Neuronal stem cell (in vitro differentiated cells): ENCODE results near the gene NEB.

ENCODE experiments used
- DNase-seq: peaks from one replicate; pipeline ENCODE4 v3.0.0-alpha.2; 2013; ENCODE audit warnings: low spot score
- H2AFZ ChIP-seq: one replicate; pipeline ENCODE4 v1.6.1; 2013; ENCODE audit warnings: mild to moderate bottlenecking, low read length, inconsistent platforms
- H2AK5ac ChIP-seq: 2 replicates; pipeline ENCODE4 v1.6.1; 2013; ENCODE audit warnings: low read depth, mild to moderate bottlenecking, inconsistent platforms, low read length, moderate library complexity, mixed read lengths
- H2BK120ac ChIP-seq: 2 replicates; pipeline ENCODE4 v1.6.1; 2013; ENCODE audit warnings: low read depth, mild to moderate bottlenecking, inconsistent platforms, low read length, moderate library complexity, mixed read lengths
- H2BK12ac ChIP-seq: one replicate; pipeline ENCODE4 v1.6.1; 2013; ENCODE audit warnings: low read length, inconsistent platforms
- H2BK15ac ChIP-seq: 2 replicates; pipeline ENCODE4 v1.6.1; 2013; ENCODE audit warnings: mild to moderate bottlenecking, low read length, inconsistent platforms, mixed read lengths
- H2BK5ac ChIP-seq: one replicate; pipeline ENCODE4 v1.6.1; 2013; ENCODE audit warnings: inconsistent platforms, mild to moderate bottlenecking, low read length, moderate library complexity
- H3K14ac ChIP-seq: one replicate; pipeline ENCODE4 v1.6.1; 2013; ENCODE audit warnings: low read length, inconsistent platforms
- H3K18ac ChIP-seq: 2 replicates; pipeline ENCODE4 v1.6.1; 2013; ENCODE audit warnings: low read length, inconsistent platforms
- H3K23ac ChIP-seq: 2 replicates; pipeline ENCODE4 v1.6.1; 2013; ENCODE audit warnings: low read depth, mild to moderate bottlenecking, mixed read lengths, low read length, inconsistent platforms; ENCODE audit not compliant: poor library complexity
- H3K27ac ChIP-seq: replicated peaks from 3 replicates; pipeline ENCODE4 v1.5.1; 2013; ENCODE audit warnings: low read length, inconsistent platforms
- H3K27me3 ChIP-seq, 3 experiments: 2 replicates each; pipeline ENCODE4 v1.6.1; 2013; ENCODE audit warnings: low read length in 3 of 3, mild to moderate bottlenecking in 2 of 3, inconsistent platforms in 1 of 3, low read depth in 1 of 3, mixed read lengths in 1 of 3, moderate library complexity in 1 of 3; ENCODE audit not compliant: control insufficient read depth in 3 of 3, insufficient read depth in 3 of 3
- H3K36me3 ChIP-seq, 2 donors: replicated peaks in 1 of 2; 2 replicates each; pipeline ENCODE4 v1.6.1; 2013; ENCODE audit warnings: low read length in 2 of 2; ENCODE audit not compliant: control insufficient read depth in 2 of 2, insufficient read depth in 2 of 2
- H3K4ac ChIP-seq: 2 replicates; pipeline ENCODE4 v1.6.1; 2013; ENCODE audit warnings: inconsistent platforms, mild to moderate bottlenecking, low read length, moderate library complexity
- H3K4me1 ChIP-seq, 2 donors: 1 replicate in 1 of 2; 2 replicates in 1 of 2; pipeline ENCODE4 v1.6.1; 2013; ENCODE audit warnings: low read length in 2 of 2, low read depth in 1 of 2; ENCODE audit not compliant: control insufficient read depth in 2 of 2, insufficient read depth in 1 of 2
- H3K4me2 ChIP-seq: one replicate; pipeline ENCODE4 v1.6.1; 2013; ENCODE audit warnings: mild to moderate bottlenecking, low read length, inconsistent platforms; ENCODE audit not compliant: insufficient read depth, poor library complexity, severe bottlenecking
- H3K4me3 ChIP-seq, 2 donors: 2 replicates each; pipeline ENCODE4 v1.5.1; 2013; ENCODE audit warnings: low read length in 2 of 2, mild to moderate bottlenecking in 2 of 2, inconsistent platforms in 1 of 2, moderate library complexity in 1 of 2
- H3K79me1 ChIP-seq: one replicate; pipeline ENCODE4 v1.6.1; 2013; ENCODE audit warnings: low read depth, mild to moderate bottlenecking, inconsistent platforms, low read length, moderate library complexity
- H3K9ac ChIP-seq: one replicate; pipeline ENCODE4 v1.6.1; 2013; ENCODE audit warnings: mild to moderate bottlenecking, low read depth, low read length, inconsistent platforms; ENCODE audit not compliant: poor library complexity
- H3K9me3 ChIP-seq, 2 donors: replicated peaks in 1 of 2; 2 replicates each; pipeline versions ENCODE3 to v1.6.1; 2013; ENCODE audit warnings: low read length in 2 of 2, mild to moderate bottlenecking in 2 of 2, inconsistent platforms in 1 of 2, low read depth in 1 of 2, mixed read lengths in 1 of 2, moderate library complexity in 1 of 2; ENCODE audit not compliant: control insufficient read depth in 2 of 2, insufficient read depth in 1 of 2
- H4K8ac ChIP-seq: one replicate; pipeline ENCODE4 v1.6.1; 2013; ENCODE audit warnings: low read depth, mild to moderate bottlenecking, inconsistent platforms, low read length, moderate library complexity
- H4K91ac ChIP-seq: one replicate; pipeline ENCODE4 v1.6.1; 2013; ENCODE audit warnings: low read length, low read depth, mild to moderate bottlenecking, inconsistent platforms; ENCODE audit not compliant: poor library complexity
- WGBS, 2 donors: extraction: QIAGEN DNeasy Blood & Tissue Kit; methylation state at CpG; one replicate each; pipeline ENCODE4 v1.1.7; 2013; ENCODE audit warnings: missing lambda C conversion rate in 2 of 2, mixed read lengths in 1 of 2; ENCODE audit not compliant: insufficient read length in 2 of 2, insufficient replicate concordance in 1 of 2; ENCODE audit errors: extremely low coverage in 2 of 2; 5-methylcytosine and 5-hydroxymethylcytosine counted together

NEB gene

DNA sequence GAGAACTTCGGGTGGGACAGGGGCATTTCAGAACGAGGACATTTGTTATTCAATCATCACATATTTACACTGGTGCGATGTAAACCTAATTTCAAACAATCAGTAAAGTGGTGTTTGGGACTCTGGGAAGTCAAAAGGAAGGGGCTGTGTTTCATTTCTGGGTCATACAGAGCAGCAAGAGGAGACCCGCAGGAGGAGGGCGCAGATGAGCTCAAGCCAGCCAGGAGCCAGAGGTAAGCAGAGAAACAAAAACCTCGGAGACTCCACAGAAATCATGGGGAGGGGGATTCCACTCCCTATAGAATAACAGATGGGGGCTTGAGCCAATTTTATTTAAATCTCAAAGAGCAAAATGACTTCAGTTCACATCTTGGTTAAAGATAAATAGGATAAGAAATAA, 55.4 kb downstream of the NEB start:
- Histone ChIP-seq H2AK5ac (no peak overlapping the region), H3K36me3 (no peaks in the 10 kb centered on the region), H2AFZ (no peak overlapping the region), H3K23ac (no peak overlapping the region), H3K4me2 (no peak overlapping the region), H3K4me1 (no peaks in the 10 kb centered on the region), H4K91ac (no peak overlapping the region), H3K79me1 (no peaks in the 10 kb centered on the region), H3K4me3 (no peak overlapping the region), H2BK120ac (no peak overlapping the region), H3K27me3 (no peaks in the 10 kb centered on the region), H3K4ac (no peak overlapping the region), H4K8ac (no peak overlapping the region), H2BK15ac (no peak overlapping the region), H3K9me3 (no peaks in the 10 kb centered on the region), H2BK12ac (no peak overlapping the region), H3K18ac (no peak overlapping the region), H3K14ac (no peak overlapping the region), H3K9ac (no peak overlapping the region), H2BK5ac (no peak overlapping the region), H3K27ac (no peak overlapping the region)
- DNase-seq: no peak
- no CpG with 5 or more reads among the region's 6 CpGs for WGBS, 2 donors

DNA sequence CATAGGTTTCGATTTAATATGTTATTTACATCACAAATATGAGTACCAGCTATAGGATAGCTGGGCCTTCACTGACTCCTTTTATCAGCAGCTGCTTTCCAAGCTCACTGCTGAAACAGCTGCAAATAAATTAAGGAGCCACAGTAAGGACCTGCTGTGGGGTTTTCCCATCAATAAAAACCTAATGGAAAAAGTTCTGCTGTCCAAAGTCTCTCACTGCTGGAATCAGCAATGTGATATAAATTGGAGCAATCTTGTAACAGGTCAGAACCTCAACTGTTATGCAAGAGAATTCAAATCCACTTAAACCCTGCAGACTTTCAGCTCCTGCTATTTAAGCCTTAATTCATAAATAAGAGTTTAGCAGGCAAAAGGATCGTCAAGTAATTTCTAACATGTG, 61.3 kb downstream of the NEB start:
- Histone ChIP-seq H3K9ac (no peak overlapping the region), H3K79me1 (no peaks in the 10 kb centered on the region), H2BK12ac (no peak overlapping the region), H3K14ac (no peak overlapping the region), H4K91ac (no peak overlapping the region), H4K8ac (no peak overlapping the region), H3K18ac (no peak overlapping the region), H3K9me3 (no peaks in the 10 kb centered on the region), H3K4me1 (peaks cover 0 to 7% of the 10 kb centered on the region in 2 donors), H2BK15ac (no peak overlapping the region), H3K27ac (no peak overlapping the region), H2BK120ac (no peak overlapping the region), H3K4ac (no peak overlapping the region), H3K27me3 (no peaks in the 10 kb centered on the region), H3K4me3 (no peak overlapping the region), H3K23ac (no peak overlapping the region), H3K36me3 (no peaks in the 10 kb centered on the region), H2AK5ac (no peak overlapping the region), H2BK5ac (no peak overlapping the region), H3K4me2 (no peak overlapping the region), H2AFZ (no peak overlapping the region)
- no CpG with 5 or more reads among the region's 2 CpGs for WGBS, 2 donors
- no peak for DNase-seq

DNA sequence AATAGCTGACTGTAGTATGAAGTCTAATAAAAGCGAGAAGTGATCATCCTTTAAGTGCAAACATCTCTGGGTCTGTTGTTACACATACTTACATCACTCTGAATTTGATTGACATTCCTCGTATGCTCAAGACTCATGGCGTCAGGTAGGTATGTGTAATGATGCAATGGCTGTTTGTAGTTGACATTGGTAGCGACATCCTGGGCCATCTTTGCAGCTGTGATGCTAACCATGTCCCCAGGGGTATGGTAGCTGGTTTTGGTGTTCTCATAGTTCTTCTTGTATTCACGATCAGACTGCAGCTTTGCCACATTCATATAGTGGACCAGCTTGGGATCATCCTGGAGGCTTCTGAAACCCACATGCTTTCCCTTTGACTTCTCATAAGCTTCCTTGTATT, 62.0 kb downstream of the NEB start:
- H2AK5ac ChIP-seq: no peak overlapping the region
- no peak overlapping the region for H2BK15ac ChIP-seq
- H2AFZ ChIP-seq: no peak overlapping the region
- H3K27ac ChIP-seq: no peak overlapping the region
- H2BK5ac ChIP-seq: no peak overlapping the region
- H2BK120ac ChIP-seq: no peak overlapping the region
- H3K18ac ChIP-seq: no peak overlapping the region
- H4K91ac ChIP-seq: no peak overlapping the region
- DNase-seq: no peak
- no peak overlapping the region for H4K8ac ChIP-seq
- H3K9ac ChIP-seq: no peak overlapping the region
- H3K9me3 ChIP-seq: no peaks in the 10 kb centered on the region
- H3K4ac ChIP-seq: no peak overlapping the region
- H3K23ac ChIP-seq: no peak overlapping the region
- no peak overlapping the region for H2BK12ac ChIP-seq
- no peaks in the 10 kb centered on the region for H3K79me1 ChIP-seq
- H3K36me3 ChIP-seq: no peaks in the 10 kb centered on the region
- no peaks in the 10 kb centered on the region for H3K27me3 ChIP-seq
- peaks cover 0 to 7% of the 10 kb centered on the region in 2 donors for H3K4me1 ChIP-seq
- WGBS, 2 donors: no CpG with 5 or more reads among the region's 5 CpGs
- no peak overlapping the region for H3K4me2 ChIP-seq
- H3K14ac ChIP-seq: no peak overlapping the region
- no peak overlapping the region for H3K4me3 ChIP-seq

DNA sequence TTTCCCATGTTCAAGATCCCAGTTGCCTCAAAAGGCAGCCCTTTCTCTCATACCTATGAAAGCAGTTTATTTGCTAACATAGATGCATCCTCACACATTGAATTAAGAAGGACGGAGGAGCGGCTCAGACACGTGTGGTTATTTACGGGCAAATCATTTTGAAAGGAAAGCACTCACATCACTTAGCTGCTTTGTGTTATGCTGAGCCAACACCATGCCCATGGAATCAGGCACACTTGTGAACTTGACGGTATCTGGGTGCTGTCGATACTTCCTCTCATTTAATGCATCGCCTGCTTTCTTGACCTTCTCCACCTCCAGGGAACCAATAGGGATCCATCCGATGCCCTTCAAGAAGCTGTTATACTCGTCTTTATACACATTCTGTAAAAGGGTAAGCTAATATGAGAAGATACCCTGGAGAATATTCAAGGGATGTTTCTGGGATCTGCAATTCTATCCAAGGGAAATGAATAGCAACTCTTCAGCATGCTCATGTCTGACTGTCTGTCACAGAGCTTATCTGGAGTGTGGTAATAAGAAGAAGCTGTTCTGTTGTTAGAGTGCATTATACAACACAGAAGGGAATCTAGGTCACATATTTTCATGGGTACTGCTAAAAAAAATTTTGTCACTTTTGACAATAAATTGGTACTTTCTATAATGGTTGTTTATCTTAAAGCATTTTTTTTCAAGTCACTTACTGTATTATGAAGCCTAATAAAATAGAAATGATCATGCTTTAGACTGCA, 63.3 kb downstream of the NEB start:
- Histone ChIP-seq H2BK15ac (no peak overlapping the region), H3K4me2 (no peak overlapping the region), H4K91ac (no peak overlapping the region), H3K18ac (no peak overlapping the region), H3K4me3 (no peak overlapping the region), H3K4ac (no peak overlapping the region), H2BK12ac (no peak overlapping the region), H2BK5ac (no peak overlapping the region), H3K79me1 (no peaks in the 10 kb centered on the region), H3K27ac (no peak overlapping the region), H2BK120ac (no peak overlapping the region), H3K23ac (no peak overlapping the region), H3K9ac (no peak overlapping the region), H2AFZ (no peak overlapping the region), H3K36me3 (no peaks in the 10 kb centered on the region), H4K8ac (no peak overlapping the region), H2AK5ac (no peak overlapping the region), H3K14ac (no peak overlapping the region), H3K9me3 (no peaks in the 10 kb centered on the region), H3K4me1 (peaks cover 0 to 7% of the 10 kb centered on the region in 2 donors), H3K27me3 (no peaks in the 10 kb centered on the region)
- no CpG with 5 or more reads among the region's 9 CpGs for WGBS, 2 donors
- no peak for DNase-seq
